PC-9 (cell line): ENCODE results near the gene SLC7A8. TPM values are rescaled to one million over a fixed set of nuclear protein-coding genes. Genes with fewer than 3 reads are reported as not detected.

Experiments used
- BruUV-seq: library from RNA; stranded (reverse); fragments of 400-500 nt; replicated peaks from 2 replicates; lab custom pipeline; 2021; lab: Mats Ljungman, UMichigan
- CTCF ChIA-PET: fragments of 300-600 bp; sonication (Branson Sonifier 250); formaldehyde crosslinking; loops from one replicate; lab custom pipeline; 2022; ENCODE audit warnings: antibody characterized with exemption; lab: Charles Lee
- POLR2A ChIA-PET: fragments of 300-600 bp; sonication (Branson Sonifier 250); formaldehyde crosslinking; loops from one replicate; lab custom pipeline; 2022; ENCODE audit warnings: antibody characterized with exemption; ENCODE audit not compliant: unreplicated experiment; lab: Charles Lee
- DNase-seq, 2 experiments: peaks; one replicate each; pipeline versions ENCODE4 v3.0.0 to v3.0.0-alpha.2; 2015 to 2022; ENCODE audit warnings: mixed read lengths in 1 of 2
- H2AFZ ChIP-seq: fragments of 200-600 bp; sonication (generic); 2 replicates; pipeline ENCODE4 v1.8.1; 2017; ENCODE audit warnings: antibody characterized with exemption
- H3F3A ChIP-seq: fragments of 200-600 bp; sonication (generic); 2 replicates; pipeline ENCODE4 v1.8.1; 2017; ENCODE audit warnings: antibody characterized with exemption, mild to moderate bottlenecking, low read depth; ENCODE audit not compliant: insufficient read depth
- H3K27ac ChIP-seq: fragments of 200-600 bp; sonication (generic); 2 replicates; pipeline ENCODE4 v1.6.1; 2016; ENCODE audit warnings: mixed run types
- H3K27me3 ChIP-seq: fragments of 200-600 bp; sonication (generic); 2 replicates; pipeline ENCODE4 v1.6.1; 2016; ENCODE audit warnings: low read depth, mixed run types; ENCODE audit not compliant: insufficient read depth
- H3K36me3 ChIP-seq: fragments of 200-600 bp; sonication (generic); 2 replicates; pipeline ENCODE4 v1.6.1; 2016; ENCODE audit warnings: low read depth, mixed run types
- H3K4me1 ChIP-seq: fragments of 200-600 bp; sonication (generic); replicated peaks from 2 replicates; pipeline ENCODE4 v1.6.1; 2016; ENCODE audit warnings: mixed run types; ENCODE audit not compliant: insufficient read depth
- H3K4me2 ChIP-seq: fragments of 200-600 bp; sonication (generic); 2 replicates; pipeline ENCODE4 v1.6.1; 2017; ENCODE audit warnings: mixed run types
- H3K4me3 ChIP-seq: fragments of 200-600 bp; sonication (generic); 2 replicates; pipeline ENCODE4 v1.6.1; 2016; ENCODE audit warnings: mixed run types
- H3K79me2 ChIP-seq: fragments of 200-600 bp; sonication (generic); 2 replicates; pipeline ENCODE4 v1.6.1; 2017; ENCODE audit warnings: low read depth, mixed run types
- H3K9me2 ChIP-seq: fragments of 200-600 bp; sonication (generic); 2 replicates; pipeline ENCODE4 v1.8.1; 2017; ENCODE audit warnings: mild to moderate bottlenecking; ENCODE audit not compliant: insufficient read depth
- H3K9me3 ChIP-seq: fragments of 200-600 bp; sonication (generic); 2 replicates; pipeline ENCODE4 v1.8.1; 2016; ENCODE audit warnings: low read depth; ENCODE audit not compliant: insufficient read depth
- H4K20me1 ChIP-seq: fragments of 200-600 bp; sonication (generic); 2 replicates; pipeline ENCODE4 v1.8.1; 2017; ENCODE audit not compliant: insufficient read depth
- EZH2 ChIP-seq: fragments of 200-600 bp; sonication (generic); IDR thresholded peaks from 2 replicates; pipeline ENCODE4 v1.8.0; 2017; ENCODE audit warnings: antibody characterized with exemption, low read depth
- intact Hi-C: fragments of 100-400 bp; cut with micrococcal nuclease; formaldehyde crosslinking; loops from one replicate; pipeline ENCODE4 v1.10.0; 2022; ENCODE audit not compliant: unreplicated experiment
- total RNA-seq: library from RNA; stranded (reverse); gene quantifications from 2 replicates; pipeline ENCODE4 v1.2.3, GENCODE V29; 2021
- TF ChIP-seq, protein P1 (sequence below): fragments of 200-600 bp; sonication (generic); conservative IDR thresholded peaks from 2 replicates; pipeline ENCODE4 v1.6.1; 2017; ENCODE audit warnings: mixed run types, antibody characterized with exemption, mild to moderate bottlenecking, moderate library complexity

Gene SLC7A8
- total RNA-seq, 1 experiment from 2014 or later, result 3.6 TPM

GRCh38 chr14:23181946-23182345, 1.5 kb downstream of the SLC7A8 start:
- H3K9me3 ChIP-seq, result no peaks in the 10 kb centered on the region

DNA sequence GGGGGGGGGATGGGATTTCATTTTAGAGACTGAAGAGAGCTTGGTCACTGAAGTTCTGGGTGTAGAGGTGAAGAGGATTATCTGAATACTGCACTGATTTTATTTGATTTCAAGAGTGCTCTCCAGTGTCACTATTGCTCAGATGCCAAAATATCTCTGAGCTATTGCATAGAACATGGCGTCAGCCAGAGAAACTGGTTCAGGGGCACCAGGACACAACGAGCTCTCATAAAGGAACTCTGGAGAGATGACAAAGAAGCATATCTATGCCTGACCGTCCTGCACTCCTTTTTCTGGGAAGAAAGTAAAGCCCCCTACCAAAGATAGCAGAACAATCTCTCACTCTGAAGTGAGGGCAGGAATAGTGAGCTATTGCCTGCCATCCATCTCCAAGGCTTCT, 2.0 kb downstream of the SLC7A8 start:
- TF ChIP-seq, protein P1, sequence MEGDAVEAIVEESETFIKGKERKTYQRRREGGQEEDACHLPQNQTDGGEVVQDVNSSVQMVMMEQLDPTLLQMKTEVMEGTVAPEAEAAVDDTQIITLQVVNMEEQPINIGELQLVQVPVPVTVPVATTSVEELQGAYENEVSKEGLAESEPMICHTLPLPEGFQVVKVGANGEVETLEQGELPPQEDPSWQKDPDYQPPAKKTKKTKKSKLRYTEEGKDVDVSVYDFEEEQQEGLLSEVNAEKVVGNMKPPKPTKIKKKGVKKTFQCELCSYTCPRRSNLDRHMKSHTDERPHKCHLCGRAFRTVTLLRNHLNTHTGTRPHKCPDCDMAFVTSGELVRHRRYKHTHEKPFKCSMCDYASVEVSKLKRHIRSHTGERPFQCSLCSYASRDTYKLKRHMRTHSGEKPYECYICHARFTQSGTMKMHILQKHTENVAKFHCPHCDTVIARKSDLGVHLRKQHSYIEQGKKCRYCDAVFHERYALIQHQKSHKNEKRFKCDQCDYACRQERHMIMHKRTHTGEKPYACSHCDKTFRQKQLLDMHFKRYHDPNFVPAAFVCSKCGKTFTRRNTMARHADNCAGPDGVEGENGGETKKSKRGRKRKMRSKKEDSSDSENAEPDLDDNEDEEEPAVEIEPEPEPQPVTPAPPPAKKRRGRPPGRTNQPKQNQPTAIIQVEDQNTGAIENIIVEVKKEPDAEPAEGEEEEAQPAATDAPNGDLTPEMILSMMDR, result no peak
- no peak for TF ChIP-seq EZH2
- DNase-seq, result no peak
- Histone ChIP-seq H2AFZ (no peak overlapping the region), H3K27me3 (no peaks in the 10 kb centered on the region), H3K9me3 (no peaks in the 10 kb centered on the region), H3K36me3 (no peaks in the 10 kb centered on the region), H3K4me2 (no peak overlapping the region), H3K4me3 (no peak overlapping the region), H3K27ac (no peak overlapping the region), H3K9me2 (no peaks in the 10 kb centered on the region), H3F3A (no peaks in the 10 kb centered on the region), H3K79me2 (no peaks in the 10 kb centered on the region), H3K4me1 (peaks cover 15% of the 10 kb centered on the region), H4K20me1 (no peaks in the 10 kb centered on the region)
- ChIA-PET CTCF (interaction anchor here (2.1 kb wide), 1 partner anchor 60 kb away, joined by 13 read pairs; no protein-coding TSS in a partner anchor), POLR2A (interaction anchor here (0.6 kb wide), 1 partner anchor 111 kb away, joined by 5 read pairs; no protein-coding TSS in a partner anchor)
- BruUV-seq, result no TSS peak
- intact Hi-C loops, result no loop called here

More at GRCh38 chr14:23181946-23182345, 1.5 kb downstream of the SLC7A8 start:
- Histone ChIP-seq H3K9me2 (no peaks in the 10 kb centered on the region), H4K20me1 (no peaks in the 10 kb centered on the region), H3F3A (no peaks in the 10 kb centered on the region), H3K27me3 (no peaks in the 10 kb centered on the region), H3K79me2 (no peaks in the 10 kb centered on the region), H3K27ac (no peak overlapping the region), H3K4me2 (peak overlapping the region; percentile 77; the same call in 1 of the 2 replicates), H2AFZ (no peak overlapping the region), H3K4me1 (peaks cover 15% of the 10 kb centered on the region), H3K4me3 (no peak overlapping the region), H3K36me3 (no peaks in the 10 kb centered on the region)
- ChIA-PET CTCF (interaction anchor here (0.6 to 2.1 kb wide), 2 partner anchors 55 to 61 kb away, joined by 3 to 13 read pairs; no protein-coding TSS in a partner anchor), POLR2A (no interaction called here)
- BruUV-seq, result no TSS peak
- intact Hi-C loops, result no loop called here
- TF ChIP-seq, protein P1, result no peak
- no peak for TF ChIP-seq EZH2
- DNase-seq, result no peak

GRCh38 chr14:23177181-23177580, 6.3 kb downstream of the SLC7A8 start:
- Histone ChIP-seq H3K4me1 (peaks cover 5% of the 10 kb centered on the region; the same call in 1 of the 2 replicates), H3K9me2 (no peaks in the 10 kb centered on the region), H3K79me2 (no peaks in the 10 kb centered on the region), H3F3A (0 out of 2 replicates have a peak, but pooled peaks cover 5% of the 10 kb centered on the region), H3K9me3 (no peaks in the 10 kb centered on the region), H3K4me2 (no peak overlapping the region), H4K20me1 (no peaks in the 10 kb centered on the region), H3K36me3 (no peaks in the 10 kb centered on the region), H2AFZ (no peak overlapping the region), H3K27me3 (no peaks in the 10 kb centered on the region), H3K4me3 (no peak overlapping the region), H3K27ac (no peak overlapping the region)
- BruUV-seq, result no TSS peak
- ChIA-PET POLR2A (no interaction called here), CTCF (interaction anchor here (0.6 kb wide), 1 partner anchor 390 kb away, joined by 3 read pairs; no protein-coding TSS in a partner anchor)
- intact Hi-C loops, result no loop called here
- DNase-seq, result peak in 1 of 2 experiments; percentile 48
- TF ChIP-seq, protein P1, result no peak
- TF ChIP-seq EZH2, result no peak
